Neural cell (in vitro differentiated cells): Measurements from ENCODE around the gene CARMIL1. TPM values are rescaled to one million over a fixed set of nuclear protein-coding genes. Genes with fewer than 3 reads are reported as not detected.

Source experiments
- H2AFZ ChIP-seq: fragments of 200-600, 300-800 bp; sonication (generic), shearing (Covaris generic); 2 replicates; pipeline ENCODE4 v1.6.0; 2014; ENCODE audit warnings: low read depth, mild to moderate bottlenecking, antibody characterized with exemption, low read length, moderate library complexity
- H3F3A ChIP-seq: fragments of 200-600 bp; shearing (Covaris generic); 2 replicates; pipeline ENCODE4 v1.6.1; 2016; ENCODE audit warnings: mild to moderate bottlenecking, moderate library complexity, mixed read lengths, antibody characterized with exemption, low read length; ENCODE audit not compliant: insufficient read depth, poor library complexity, severe bottlenecking
- H3K27ac ChIP-seq: fragments of 200-600, 300-800 bp; sonication (generic), shearing (Covaris generic); 2 replicates; pipeline ENCODE4 v1.5.1; 2014; ENCODE audit warnings: mild to moderate bottlenecking, low read length, moderate library complexity
- H3K27me3 ChIP-seq: fragments of 300-800, 200-600 bp; sonication (generic), shearing (Covaris generic); 2 replicates; pipeline ENCODE4 v1.6.0; 2014; ENCODE audit warnings: mild to moderate bottlenecking, low read depth, low read length, moderate library complexity; ENCODE audit not compliant: insufficient read depth
- H3K36me3 ChIP-seq: fragments of 300-800, 200-600 bp; sonication (generic), shearing (Covaris generic); 2 replicates; pipeline ENCODE4 v1.5.1; 2014; ENCODE audit warnings: mild to moderate bottlenecking, antibody characterized with exemption, low read length, moderate library complexity; ENCODE audit not compliant: insufficient read depth
- H3K4me2 ChIP-seq: fragments of 300-800, 200-600 bp; sonication (generic), shearing (Covaris generic); 2 replicates; pipeline ENCODE4 v1.6.0; 2014; ENCODE audit warnings: mild to moderate bottlenecking, low read length
- H3K4me3 ChIP-seq: fragments of 300-800, 200-600 bp; sonication (generic), shearing (Covaris generic); 2 replicates; pipeline ENCODE4 v1.5.1; 2014; ENCODE audit warnings: mild to moderate bottlenecking, low read length, moderate library complexity
- H3K79me2 ChIP-seq: fragments of 200-600 bp; shearing (Covaris generic); replicated peaks from 2 replicates; pipeline ENCODE4 v1.6.0; 2014; ENCODE audit warnings: mild to moderate bottlenecking, low read length, moderate library complexity; ENCODE audit not compliant: insufficient read depth
- H3K9ac ChIP-seq: fragments of 300-800, 200-600 bp; sonication (generic), shearing (Covaris generic); 2 replicates; pipeline ENCODE4 v1.6.1; 2016; ENCODE audit warnings: mild to moderate bottlenecking, low read length, mixed read lengths
- H3K9me2 ChIP-seq: fragments of 200-600 bp; shearing (Covaris generic); 2 replicates; pipeline ENCODE4 v1.6.1; 2016; ENCODE audit warnings: mild to moderate bottlenecking, low read length, mixed read lengths; ENCODE audit not compliant: insufficient read depth
- H3K9me3 ChIP-seq: fragments of 200-600, 300-800 bp; sonication (generic), shearing (Covaris generic); 2 replicates; pipeline ENCODE4 v1.6.1; 2016; ENCODE audit warnings: mild to moderate bottlenecking, mixed run types, low read length, moderate library complexity, mixed read lengths
- H4K20me1 ChIP-seq: fragments of 200-600 bp; shearing (Covaris generic); 2 replicates; pipeline ENCODE4 v1.6.1; 2016; ENCODE audit warnings: mild to moderate bottlenecking, mixed run types; ENCODE audit not compliant: insufficient read depth
- EP300 ChIP-seq: fragments of 450-650 bp; conservative IDR thresholded peaks from 2 replicates; pipeline ENCODE4 v1.6.1; 2014; ENCODE audit warnings: antibody characterized with exemption, mild to moderate bottlenecking, moderate library complexity; ENCODE audit not compliant: poor library complexity, severe bottlenecking
- EZH2 ChIP-seq: fragments of 200-600, 300-800 bp; shearing (Covaris generic), sonication (generic); IDR thresholded peaks from 2 replicates; pipeline ENCODE4 v1.6.1; 2014; ENCODE audit warnings: antibody characterized with exemption, low read length, borderline replicate concordance, mild to moderate bottlenecking; ENCODE audit not compliant: insufficient read depth, poor library complexity, severe bottlenecking
- MXI1 ChIP-seq: fragments of 450-650 bp; conservative IDR thresholded peaks from 2 replicates; pipeline ENCODE4 v1.6.1; 2014; ENCODE audit warnings: antibody characterized with exemption, mild to moderate bottlenecking; ENCODE audit not compliant: poor library complexity, severe bottlenecking
- POLR2AphosphoS5 ChIP-seq: IDR thresholded peaks from 2 replicates; pipeline ENCODE4 v1.6.1; 2012
- RAD21 ChIP-seq: fragments of 450-650 bp; conservative IDR thresholded peaks from 2 replicates; pipeline ENCODE4 v1.6.1; 2014; ENCODE audit warnings: antibody characterized with exemption, mild to moderate bottlenecking, moderate library complexity
- SMC3 ChIP-seq: fragments of 450-650 bp; conservative IDR thresholded peaks from 2 replicates; pipeline ENCODE4 v1.6.1; 2014; ENCODE audit warnings: antibody characterized with exemption, mild to moderate bottlenecking, moderate library complexity; ENCODE audit not compliant: poor library complexity
- TAF1 ChIP-seq: IDR thresholded peaks from 2 replicates; pipeline ENCODE4 v1.6.1; 2012; ENCODE audit warnings: low read depth
- polyA plus RNA-seq: library from polyadenylated mRNA; depleted of rRNA; stranded (reverse); fragments of >200 nt; gene quantifications from 2 replicates; pipeline ENCODE4 v1.2.3, GENCODE V29; 2014
- TF ChIP-seq, protein P1 (sequence below): fragments of 450-650 bp; IDR thresholded peaks from 2 replicates; pipeline ENCODE4 v1.5.1; 2014; ENCODE audit warnings: antibody characterized with exemption, mild to moderate bottlenecking, moderate library complexity; ENCODE audit not compliant: poor library complexity, severe bottlenecking
- TF ChIP-seq, protein P2 (sequence below): IDR thresholded peaks from 2 replicates; pipeline ENCODE4 v1.6.1; 2012; ENCODE audit warnings: borderline replicate concordance

The CARMIL1 gene
- polyA plus RNA-seq, 1 donor from 2014 or later: 5.3 TPM

DNA sequence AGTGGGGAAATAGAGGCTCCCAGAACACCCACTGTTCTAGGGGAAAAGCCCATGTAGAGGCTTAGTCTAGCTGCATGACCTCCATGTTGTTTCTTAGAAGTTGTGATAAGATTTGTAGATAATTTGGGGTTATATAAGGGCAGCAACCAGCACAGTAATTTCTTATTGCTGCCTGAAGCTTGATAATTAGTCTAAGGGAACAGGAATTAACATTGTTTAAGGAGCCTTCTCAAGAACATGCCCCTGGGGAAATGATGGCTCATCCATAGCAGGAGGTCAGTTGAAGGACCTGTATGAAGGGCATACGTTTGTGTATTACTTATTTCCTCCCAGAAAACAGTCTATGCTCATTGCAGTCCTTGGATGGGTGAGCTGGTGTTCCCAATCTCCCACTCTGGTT lies 202.1 kb downstream of the CARMIL1 start:
- no peak overlapping the region for H3K27ac ChIP-seq
- H3K79me2 ChIP-seq: no peaks in the 10 kb centered on the region
- no peaks in the 10 kb centered on the region for H3K27me3 ChIP-seq
- no peaks in the 10 kb centered on the region for H4K20me1 ChIP-seq
- no peaks in the 10 kb centered on the region for H3K36me3 ChIP-seq
- TF ChIP-seq, protein P1, sequence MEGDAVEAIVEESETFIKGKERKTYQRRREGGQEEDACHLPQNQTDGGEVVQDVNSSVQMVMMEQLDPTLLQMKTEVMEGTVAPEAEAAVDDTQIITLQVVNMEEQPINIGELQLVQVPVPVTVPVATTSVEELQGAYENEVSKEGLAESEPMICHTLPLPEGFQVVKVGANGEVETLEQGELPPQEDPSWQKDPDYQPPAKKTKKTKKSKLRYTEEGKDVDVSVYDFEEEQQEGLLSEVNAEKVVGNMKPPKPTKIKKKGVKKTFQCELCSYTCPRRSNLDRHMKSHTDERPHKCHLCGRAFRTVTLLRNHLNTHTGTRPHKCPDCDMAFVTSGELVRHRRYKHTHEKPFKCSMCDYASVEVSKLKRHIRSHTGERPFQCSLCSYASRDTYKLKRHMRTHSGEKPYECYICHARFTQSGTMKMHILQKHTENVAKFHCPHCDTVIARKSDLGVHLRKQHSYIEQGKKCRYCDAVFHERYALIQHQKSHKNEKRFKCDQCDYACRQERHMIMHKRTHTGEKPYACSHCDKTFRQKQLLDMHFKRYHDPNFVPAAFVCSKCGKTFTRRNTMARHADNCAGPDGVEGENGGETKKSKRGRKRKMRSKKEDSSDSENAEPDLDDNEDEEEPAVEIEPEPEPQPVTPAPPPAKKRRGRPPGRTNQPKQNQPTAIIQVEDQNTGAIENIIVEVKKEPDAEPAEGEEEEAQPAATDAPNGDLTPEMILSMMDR: no peak
- no peak for TF ChIP-seq EP300
- no peak for TF ChIP-seq EZH2
- no peak for TF ChIP-seq RAD21
- TF ChIP-seq POLR2AphosphoS5: no peak
- TF ChIP-seq, protein P2, sequence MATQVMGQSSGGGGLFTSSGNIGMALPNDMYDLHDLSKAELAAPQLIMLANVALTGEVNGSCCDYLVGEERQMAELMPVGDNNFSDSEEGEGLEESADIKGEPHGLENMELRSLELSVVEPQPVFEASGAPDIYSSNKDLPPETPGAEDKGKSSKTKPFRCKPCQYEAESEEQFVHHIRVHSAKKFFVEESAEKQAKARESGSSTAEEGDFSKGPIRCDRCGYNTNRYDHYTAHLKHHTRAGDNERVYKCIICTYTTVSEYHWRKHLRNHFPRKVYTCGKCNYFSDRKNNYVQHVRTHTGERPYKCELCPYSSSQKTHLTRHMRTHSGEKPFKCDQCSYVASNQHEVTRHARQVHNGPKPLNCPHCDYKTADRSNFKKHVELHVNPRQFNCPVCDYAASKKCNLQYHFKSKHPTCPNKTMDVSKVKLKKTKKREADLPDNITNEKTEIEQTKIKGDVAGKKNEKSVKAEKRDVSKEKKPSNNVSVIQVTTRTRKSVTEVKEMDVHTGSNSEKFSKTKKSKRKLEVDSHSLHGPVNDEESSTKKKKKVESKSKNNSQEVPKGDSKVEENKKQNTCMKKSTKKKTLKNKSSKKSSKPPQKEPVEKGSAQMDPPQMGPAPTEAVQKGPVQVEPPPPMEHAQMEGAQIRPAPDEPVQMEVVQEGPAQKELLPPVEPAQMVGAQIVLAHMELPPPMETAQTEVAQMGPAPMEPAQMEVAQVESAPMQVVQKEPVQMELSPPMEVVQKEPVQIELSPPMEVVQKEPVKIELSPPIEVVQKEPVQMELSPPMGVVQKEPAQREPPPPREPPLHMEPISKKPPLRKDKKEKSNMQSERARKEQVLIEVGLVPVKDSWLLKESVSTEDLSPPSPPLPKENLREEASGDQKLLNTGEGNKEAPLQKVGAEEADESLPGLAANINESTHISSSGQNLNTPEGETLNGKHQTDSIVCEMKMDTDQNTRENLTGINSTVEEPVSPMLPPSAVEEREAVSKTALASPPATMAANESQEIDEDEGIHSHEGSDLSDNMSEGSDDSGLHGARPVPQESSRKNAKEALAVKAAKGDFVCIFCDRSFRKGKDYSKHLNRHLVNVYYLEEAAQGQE: no peak
- TF ChIP-seq SMC3: no peak
- no peak for TF ChIP-seq MXI1
- no peak for TF ChIP-seq TAF1
- no peak overlapping the region for H3K4me3 ChIP-seq
- no peak overlapping the region for H2AFZ ChIP-seq
- no peak overlapping the region for H3K4me2 ChIP-seq
- H3F3A ChIP-seq: no peaks in the 10 kb centered on the region
- no peaks in the 10 kb centered on the region for H3K9me3 ChIP-seq
- H3K9ac ChIP-seq: no peak overlapping the region
- H3K9me2 ChIP-seq: no peaks in the 10 kb centered on the region

DNA sequence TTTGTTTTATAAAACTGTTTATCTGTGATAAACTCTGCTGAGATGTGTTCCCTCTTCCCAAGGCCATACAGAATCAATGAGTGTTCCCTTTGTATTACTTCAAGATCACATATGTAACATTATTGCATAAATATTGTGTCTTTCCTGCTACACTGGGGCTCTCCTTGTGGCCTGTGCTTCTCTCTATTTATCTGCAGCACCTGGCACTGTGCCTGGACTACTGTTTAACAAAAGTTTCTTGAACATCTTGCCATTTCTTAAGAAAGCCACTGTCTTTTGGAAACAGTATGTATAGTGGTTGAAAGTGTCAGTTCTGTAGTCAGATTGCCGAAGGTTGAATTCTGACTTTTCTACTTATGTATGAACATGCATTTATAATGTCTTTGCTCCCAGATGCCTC lies 203.8 kb downstream of the CARMIL1 start:
- H3K9me2 ChIP-seq: no peaks in the 10 kb centered on the region
- H3K27me3 ChIP-seq: no peaks in the 10 kb centered on the region
- H4K20me1 ChIP-seq: no peaks in the 10 kb centered on the region
- H3K4me2 ChIP-seq: no peak overlapping the region
- TF ChIP-seq POLR2AphosphoS5 (no peak), EZH2 (no peak), MXI1 (no peak)
- no peak overlapping the region for H3K9ac ChIP-seq
- H3K79me2 ChIP-seq: no peaks in the 10 kb centered on the region
- no peaks in the 10 kb centered on the region for H3K9me3 ChIP-seq
- no peak overlapping the region for H3K27ac ChIP-seq
- no peaks in the 10 kb centered on the region for H3F3A ChIP-seq
- no peak overlapping the region for H3K4me3 ChIP-seq
- H3K36me3 ChIP-seq: no peaks in the 10 kb centered on the region
- no peak overlapping the region for H2AFZ ChIP-seq

DNA sequence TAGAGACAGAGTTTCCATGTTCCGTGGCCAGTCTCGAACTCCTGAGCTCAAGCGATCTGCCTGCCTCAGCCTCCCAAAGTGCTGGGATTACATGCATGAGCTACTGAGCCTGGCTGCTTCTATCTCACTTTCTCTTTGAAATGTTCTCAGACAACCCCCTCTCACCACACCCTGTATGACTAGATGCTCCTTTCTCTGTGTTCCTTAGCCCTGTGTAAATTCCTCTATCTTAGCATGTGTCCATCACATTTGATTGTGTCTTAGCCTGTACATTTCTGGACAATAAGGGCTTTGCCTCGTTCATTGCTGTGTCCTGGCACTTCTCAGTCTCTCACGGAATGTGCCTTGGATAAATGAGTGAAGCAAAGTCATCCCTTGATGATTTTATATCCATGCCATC lies 204.8 kb downstream of the CARMIL1 start:
- Histone ChIP-seq H3K9me2 (no peaks in the 10 kb centered on the region), H3K27me3 (no peaks in the 10 kb centered on the region), H3K27ac (no peak overlapping the region), H4K20me1 (no peaks in the 10 kb centered on the region), H3K4me2 (no peak overlapping the region), H2AFZ (no peak overlapping the region), H3K36me3 (no peaks in the 10 kb centered on the region), H3F3A (no peaks in the 10 kb centered on the region), H3K79me2 (no peaks in the 10 kb centered on the region), H3K9ac (no peak overlapping the region), H3K9me3 (no peaks in the 10 kb centered on the region), H3K4me3 (no peak overlapping the region)
- no peak for TF ChIP-seq MXI1
- TF ChIP-seq, protein P2: no peak
- TF ChIP-seq EZH2: no peak
- TF ChIP-seq, protein P1: no peak
- TF ChIP-seq RAD21: no peak
- TF ChIP-seq POLR2AphosphoS5: no peak
- no peak for TF ChIP-seq SMC3
- TF ChIP-seq TAF1: no peak
- TF ChIP-seq EP300: no peak
